Measurements from ENCODE around the gene TAGLN2.

The TAGLN2 gene

DNA sequence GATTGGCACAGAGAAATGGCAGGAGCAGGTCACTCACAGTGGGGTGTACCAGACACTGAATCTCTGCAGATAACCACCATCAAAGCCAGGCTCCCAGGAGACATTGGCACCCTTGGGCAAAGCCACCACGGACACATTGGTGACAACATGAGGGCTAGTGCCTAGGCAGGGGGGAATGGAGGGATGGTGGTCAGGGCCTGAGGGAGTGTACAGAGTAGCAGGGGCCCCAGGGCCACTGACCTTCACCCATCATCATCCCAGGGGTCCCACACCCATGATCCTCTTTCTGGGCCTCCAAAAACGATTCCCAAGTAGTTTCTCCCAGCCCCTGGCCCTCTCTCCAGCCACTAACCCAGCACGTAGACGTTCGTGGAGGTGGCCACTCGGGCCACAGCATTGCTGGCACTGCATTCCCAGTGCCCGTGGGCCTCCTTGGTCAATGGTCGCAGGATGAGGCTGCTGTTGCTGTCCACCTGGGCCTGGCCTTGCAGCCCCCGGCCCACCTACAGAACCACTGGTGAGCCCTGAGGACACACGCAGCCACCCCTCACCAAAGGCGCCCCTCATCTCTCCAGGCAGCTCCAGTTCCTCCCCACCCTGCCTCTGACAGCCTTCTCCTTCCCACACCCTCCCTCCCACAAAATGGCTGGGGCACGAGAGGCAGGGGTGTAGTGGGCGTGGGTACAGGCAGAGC, 5.9 kb upstream of the TAGLN2 start:
- H3K9ac ChIP-seq (ENCODE audit: low read depth, low read length), result no peak overlapping the region
- H3K36me3 ChIP-seq (ENCODE audit: control insufficient read depth, insufficient read depth, low read length), result peaks cover 20% of the 10 kb centered on the region
- H3K9me3 ChIP-seq (ENCODE audit: control insufficient read depth, insufficient read depth, low read length), result no peaks in the 10 kb centered on the region
- H3K27me3 ChIP-seq (ENCODE audit: control insufficient read depth, insufficient read depth, low read length), result peaks cover 1% of the 10 kb centered on the region
- no peak overlapping the region for H3K4me3 ChIP-seq (ENCODE audit: low read depth, low read length)
- no peaks in the 10 kb centered on the region for H3K4me1 ChIP-seq (ENCODE audit: control insufficient read depth, insufficient read depth, low read length)

DNA sequence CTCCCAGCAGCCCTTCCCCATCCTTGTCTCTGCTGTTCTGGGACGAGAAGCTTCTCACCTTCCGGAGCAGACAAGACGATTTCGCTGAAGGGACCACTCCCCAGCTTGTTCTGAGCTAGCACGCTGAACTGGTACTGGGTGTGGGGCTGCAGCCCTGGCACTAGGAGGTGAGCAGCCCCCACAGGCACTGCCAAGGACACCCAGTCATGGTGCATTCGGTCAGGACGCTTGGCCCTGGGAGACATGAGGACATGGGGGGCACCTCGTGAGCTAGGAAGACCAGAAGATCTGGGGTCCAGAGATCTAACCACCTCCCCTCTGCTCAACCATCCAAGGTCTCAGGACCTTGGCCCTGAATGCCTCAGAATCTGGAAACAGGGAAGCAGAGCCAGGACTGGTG, 5.3 kb upstream of the TAGLN2 start:
- no peaks in the 10 kb centered on the region for H3K9me3 ChIP-seq (ENCODE audit: control insufficient read depth, insufficient read depth, low read length)
- no peaks in the 10 kb centered on the region for H3K4me1 ChIP-seq (ENCODE audit: control insufficient read depth, insufficient read depth, low read length)
- H3K4me3 ChIP-seq (ENCODE audit: low read depth, low read length), result no peak overlapping the region
- peaks cover 20% of the 10 kb centered on the region for H3K36me3 ChIP-seq (ENCODE audit: control insufficient read depth, insufficient read depth, low read length)
- H3K9ac ChIP-seq (ENCODE audit: low read depth, low read length), result no peak overlapping the region
- peaks cover 3% of the 10 kb centered on the region for H3K27me3 ChIP-seq (ENCODE audit: control insufficient read depth, insufficient read depth, low read length)

DNA sequence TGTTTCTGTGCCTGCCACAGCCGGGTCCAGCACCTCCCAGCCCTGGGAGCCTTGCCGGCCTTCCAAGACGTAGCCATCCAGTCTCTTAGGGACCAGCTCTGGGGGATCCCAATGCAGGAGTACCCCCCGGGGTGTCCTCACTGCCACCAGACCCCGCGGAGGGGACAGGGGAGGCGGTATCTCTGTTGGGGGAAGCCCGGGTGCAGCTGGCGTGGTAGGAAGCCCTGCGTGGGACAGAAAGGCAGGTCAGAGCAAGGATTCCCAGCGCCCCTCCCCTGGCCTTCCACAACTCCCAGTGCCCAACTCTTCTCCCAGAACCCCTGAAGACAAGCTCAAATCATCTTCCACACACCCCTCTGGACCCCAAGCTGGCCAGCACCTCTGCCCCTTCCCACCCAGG, 4.9 kb upstream of the TAGLN2 start:
- H3K4me3 ChIP-seq (ENCODE audit: low read depth, low read length), result peak overlapping the region; percentile 48
- no peaks in the 10 kb centered on the region for H3K9me3 ChIP-seq (ENCODE audit: control insufficient read depth, insufficient read depth, low read length)
- H3K27me3 ChIP-seq (ENCODE audit: control insufficient read depth, insufficient read depth, low read length), result peaks cover 3% of the 10 kb centered on the region
- no peak overlapping the region for H3K9ac ChIP-seq (ENCODE audit: low read depth, low read length)
- no peaks in the 10 kb centered on the region for H3K4me1 ChIP-seq (ENCODE audit: control insufficient read depth, insufficient read depth, low read length)
- peaks cover 18% of the 10 kb centered on the region for H3K36me3 ChIP-seq (ENCODE audit: control insufficient read depth, insufficient read depth, low read length)

DNA sequence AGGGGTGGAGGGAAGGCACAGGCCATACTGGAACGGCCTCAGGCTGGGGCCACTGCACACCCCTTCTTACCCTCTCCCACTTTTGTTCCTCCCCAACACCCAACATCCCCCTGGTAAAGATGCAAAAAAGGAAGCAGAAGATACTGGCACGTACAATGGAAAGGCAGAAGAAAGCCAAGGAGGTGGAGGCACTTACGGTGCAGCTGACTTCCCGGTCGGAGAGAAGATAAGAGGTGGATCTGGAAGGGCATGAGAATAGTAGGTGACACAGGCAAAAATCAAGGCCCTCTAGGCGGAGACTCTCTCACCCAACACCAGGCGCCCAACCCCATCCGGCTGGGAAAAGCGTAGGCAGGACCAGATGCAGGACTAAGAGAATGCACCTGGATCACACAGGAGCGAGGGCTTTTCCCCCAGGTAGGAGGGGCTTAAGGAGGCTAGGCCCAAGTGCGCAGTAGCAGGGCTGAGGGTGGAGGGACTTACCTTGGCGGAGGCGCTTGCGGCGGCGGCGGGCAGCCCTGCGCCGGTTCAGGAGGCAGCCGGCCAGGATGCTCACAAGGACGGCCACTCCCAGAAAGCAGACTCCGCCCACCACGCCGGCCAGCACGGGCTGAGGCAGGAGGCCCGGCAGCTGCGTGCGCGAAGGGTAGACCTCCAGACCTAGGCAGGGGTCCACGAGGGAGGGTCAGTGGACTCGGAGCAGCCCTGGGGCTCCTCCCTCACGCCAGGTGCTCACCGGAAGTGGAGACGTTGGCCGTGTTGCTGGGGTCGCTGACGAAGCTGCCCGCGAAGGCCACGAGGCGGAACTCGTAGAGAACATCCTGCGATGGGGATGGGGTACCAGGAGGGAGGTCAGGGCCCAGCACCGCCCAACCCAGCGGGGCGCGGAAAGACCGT, 4.1 kb upstream of the TAGLN2 start:
- Histone ChIP-seq H3K9me3 (ENCODE audit: control insufficient read depth, insufficient read depth, low read length) (no peaks in the 10 kb centered on the region), H3K4me3 (ENCODE audit: low read depth, low read length) (peak overlapping the region; percentile 48), H3K36me3 (ENCODE audit: control insufficient read depth, insufficient read depth, low read length) (peaks cover 16% of the 10 kb centered on the region), H3K4me1 (ENCODE audit: control insufficient read depth, insufficient read depth, low read length) (no peaks in the 10 kb centered on the region), H3K9ac (ENCODE audit: low read depth, low read length) (no peak overlapping the region), H3K27me3 (ENCODE audit: control insufficient read depth, insufficient read depth, low read length) (peaks cover 3% of the 10 kb centered on the region)

DNA sequence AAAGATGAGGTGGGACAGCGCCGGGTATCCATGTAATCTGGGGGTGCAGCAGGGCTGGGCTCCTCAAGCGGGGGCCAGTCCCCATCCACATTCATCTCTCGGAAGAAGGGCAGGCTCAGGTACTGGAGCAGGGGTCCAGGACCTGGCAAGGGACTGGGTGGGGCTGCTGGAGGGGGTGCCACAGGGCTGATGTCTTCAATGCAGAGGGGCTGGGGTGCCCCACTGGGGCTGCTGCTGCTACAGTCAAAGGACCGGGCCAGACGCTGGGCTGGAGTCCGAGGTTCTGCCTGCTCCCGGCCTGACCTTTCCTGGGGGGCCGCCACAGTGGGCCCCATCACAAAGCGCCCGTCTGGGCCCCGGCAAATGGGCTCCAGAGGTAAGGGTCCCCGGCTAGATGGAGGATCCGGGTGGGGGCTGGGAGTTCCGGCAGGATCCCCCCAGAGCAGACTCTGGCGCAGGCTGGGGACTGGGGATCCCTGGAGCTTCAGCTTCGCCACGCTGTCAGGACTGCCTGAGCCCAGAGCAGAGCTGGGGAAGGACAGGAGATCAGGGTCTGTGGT, 3.3 kb upstream of the TAGLN2 start:
- Histone ChIP-seq H3K36me3 (ENCODE audit: control insufficient read depth, insufficient read depth, low read length) (peaks cover 13% of the 10 kb centered on the region), H3K9ac (ENCODE audit: low read depth, low read length) (no peak overlapping the region), H3K9me3 (ENCODE audit: control insufficient read depth, insufficient read depth, low read length) (no peaks in the 10 kb centered on the region), H3K27me3 (ENCODE audit: control insufficient read depth, insufficient read depth, low read length) (peaks cover 6% of the 10 kb centered on the region), H3K4me1 (ENCODE audit: control insufficient read depth, insufficient read depth, low read length) (no peaks in the 10 kb centered on the region), H3K4me3 (ENCODE audit: low read depth, low read length) (no peak overlapping the region)

DNA sequence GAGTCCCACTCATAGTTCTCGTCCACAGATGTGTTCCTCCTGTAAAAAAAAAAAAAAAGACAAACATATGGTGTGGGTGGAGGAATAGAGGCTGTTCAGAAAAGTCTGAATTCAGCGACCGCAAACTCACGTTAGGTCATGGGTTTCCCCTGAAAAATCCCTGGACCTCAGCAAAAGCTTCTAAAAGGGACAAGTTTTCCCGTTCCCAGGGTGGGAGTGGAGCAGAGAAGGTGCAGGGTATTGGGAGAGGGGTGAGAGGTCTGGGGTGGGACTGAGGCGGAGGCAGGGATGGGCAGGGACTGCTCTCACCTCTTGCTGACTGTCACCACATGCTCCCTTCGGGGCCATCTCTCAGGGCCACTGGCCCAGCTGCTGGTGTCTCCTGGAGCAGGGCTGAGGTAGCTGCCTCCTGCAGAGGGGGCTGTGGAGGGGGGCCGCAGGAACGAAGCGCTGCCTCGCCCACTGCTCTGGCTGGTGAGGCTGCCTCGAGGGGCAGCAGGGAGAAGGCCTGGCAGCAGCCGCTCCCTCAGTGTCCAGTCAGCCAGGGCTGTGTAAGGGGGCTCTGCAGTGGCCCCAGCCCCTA, 2.6 kb upstream of the TAGLN2 start:
- H3K4me1 ChIP-seq (ENCODE audit: control insufficient read depth, insufficient read depth, low read length), result peaks cover 2% of the 10 kb centered on the region
- peaks cover 13% of the 10 kb centered on the region for H3K36me3 ChIP-seq (ENCODE audit: control insufficient read depth, insufficient read depth, low read length)
- peaks cover 6% of the 10 kb centered on the region for H3K27me3 ChIP-seq (ENCODE audit: control insufficient read depth, insufficient read depth, low read length)
- H3K9me3 ChIP-seq (ENCODE audit: control insufficient read depth, insufficient read depth, low read length), result no peaks in the 10 kb centered on the region
- H3K4me3 ChIP-seq (ENCODE audit: low read depth, low read length), result no peak overlapping the region
- no peak overlapping the region for H3K9ac ChIP-seq (ENCODE audit: low read depth, low read length)

DNA sequence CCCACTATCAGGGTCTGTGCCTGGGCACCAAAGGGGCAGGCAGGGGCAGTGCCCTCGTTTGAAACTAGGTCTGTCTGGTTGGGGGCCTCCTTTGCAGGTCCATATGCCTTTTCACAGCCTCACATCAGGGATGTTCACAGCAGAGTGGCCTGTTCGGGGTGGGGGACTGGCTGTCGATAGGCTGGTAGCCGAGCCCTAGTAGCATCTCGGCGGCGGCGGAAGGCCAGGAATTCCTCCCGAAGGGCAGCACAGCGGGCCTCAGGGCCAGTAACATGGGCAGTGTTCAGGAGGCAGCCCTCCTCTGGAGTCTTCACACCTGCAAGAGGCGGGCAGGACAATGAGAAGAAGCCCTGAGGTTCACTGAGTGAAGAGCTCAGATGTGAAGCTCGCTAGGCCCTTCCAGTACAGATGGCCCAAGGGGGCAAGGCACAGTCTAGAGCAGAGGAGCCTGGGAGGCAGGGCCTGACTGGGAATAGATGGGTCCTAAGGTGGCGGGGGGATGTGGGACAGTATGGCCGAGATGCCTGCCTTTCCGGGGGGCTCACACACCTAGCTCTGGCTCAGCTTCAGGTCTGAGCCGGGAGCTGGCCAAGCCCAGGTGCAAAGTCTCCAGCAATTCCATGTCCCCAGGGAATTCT, 2.0 kb upstream of the TAGLN2 start:
- Histone ChIP-seq H3K4me1 (ENCODE audit: control insufficient read depth, insufficient read depth, low read length) (peaks cover 6% of the 10 kb centered on the region), H3K36me3 (ENCODE audit: control insufficient read depth, insufficient read depth, low read length) (peaks cover 13% of the 10 kb centered on the region)

DNA sequence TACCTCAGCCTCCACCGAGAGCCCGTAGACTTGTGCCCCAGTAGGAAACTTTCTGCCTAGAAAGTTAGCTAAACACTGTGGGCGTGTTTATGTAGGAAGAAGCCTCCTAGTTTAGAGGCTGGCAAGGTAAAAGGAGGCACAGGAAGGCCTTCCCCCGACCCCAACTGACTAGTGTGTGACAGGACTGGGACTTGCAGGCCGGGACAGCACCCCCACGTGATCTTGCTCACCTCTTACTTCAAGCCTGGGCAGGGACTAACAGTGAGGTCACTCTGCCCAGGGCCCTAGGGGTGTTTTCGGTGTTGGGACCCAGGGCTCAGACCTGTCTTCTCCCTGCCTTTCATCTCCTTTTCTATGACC, 392 bp upstream of the TAGLN2 start:
- Histone ChIP-seq H3K9ac (ENCODE audit: low read depth, low read length) (peak overlapping the region; percentile 65), H3K9me3 (ENCODE audit: control insufficient read depth, insufficient read depth, low read length) (no peaks in the 10 kb centered on the region), H3K27me3 (ENCODE audit: control insufficient read depth, insufficient read depth, low read length) (peaks cover 6% of the 10 kb centered on the region), H3K4me1 (ENCODE audit: control insufficient read depth, insufficient read depth, low read length) (peaks cover 7% of the 10 kb centered on the region), H3K4me3 (ENCODE audit: low read depth, low read length) (peak overlapping the region; percentile 86), H3K36me3 (ENCODE audit: control insufficient read depth, insufficient read depth, low read length) (peaks cover 13% of the 10 kb centered on the region)

More for the DNA sequence above, 2.0 kb upstream of the TAGLN2 start:
- H3K4me3 ChIP-seq (ENCODE audit: low read depth, low read length), result no peak overlapping the region
- no peak overlapping the region for H3K9ac ChIP-seq (ENCODE audit: low read depth, low read length)
- H3K9me3 ChIP-seq (ENCODE audit: control insufficient read depth, insufficient read depth, low read length), result no peaks in the 10 kb centered on the region
- peaks cover 6% of the 10 kb centered on the region for H3K27me3 ChIP-seq (ENCODE audit: control insufficient read depth, insufficient read depth, low read length)

DNA sequence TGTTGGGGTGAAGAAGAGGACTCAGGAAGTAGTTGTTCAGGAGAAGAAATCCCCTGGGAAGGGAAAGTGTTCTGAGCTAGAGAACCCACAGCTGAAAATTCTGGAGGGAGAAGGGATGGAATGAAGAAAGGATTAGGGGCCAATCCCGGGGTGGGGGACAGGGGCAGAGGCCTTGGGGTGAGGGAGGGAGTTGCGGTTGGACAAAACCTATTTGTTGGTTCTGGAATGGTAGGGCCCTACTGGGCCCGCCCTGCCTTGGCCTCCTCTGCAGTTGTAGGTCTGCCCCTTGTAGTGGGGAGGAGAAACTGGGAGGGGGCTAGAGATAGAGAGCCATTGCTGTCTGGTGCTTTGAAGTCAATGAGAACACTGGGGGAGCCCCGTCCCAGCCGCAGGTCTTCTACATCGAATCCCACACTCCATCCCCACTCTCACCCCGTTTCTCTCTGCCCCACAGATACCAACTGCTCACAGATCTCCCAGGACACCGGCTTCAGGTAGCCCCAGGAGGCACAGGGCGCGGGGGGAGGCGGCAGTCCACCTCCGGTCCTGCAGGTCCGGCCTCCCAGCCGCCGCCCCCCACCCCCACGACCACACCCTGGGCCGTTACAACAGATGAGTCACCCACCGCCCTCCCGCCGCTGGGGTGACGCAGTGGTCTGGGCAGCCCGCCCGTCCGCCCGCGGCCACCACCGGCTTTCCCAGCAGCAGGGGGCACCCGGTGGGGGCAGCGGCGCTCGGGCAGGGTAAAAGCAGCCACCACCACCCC, 1.1 kb downstream of the TAGLN2 start:
- peaks cover 7% of the 10 kb centered on the region for H3K4me1 ChIP-seq (ENCODE audit: control insufficient read depth, insufficient read depth, low read length)
- H3K36me3 ChIP-seq (ENCODE audit: control insufficient read depth, insufficient read depth, low read length), result peaks cover 17% of the 10 kb centered on the region
- H3K27me3 ChIP-seq (ENCODE audit: control insufficient read depth, insufficient read depth, low read length), result peaks cover 6% of the 10 kb centered on the region
- H3K9ac ChIP-seq (ENCODE audit: low read depth, low read length), result no peak overlapping the region
- H3K4me3 ChIP-seq (ENCODE audit: low read depth, low read length), result peak overlapping the region; percentile 86
- H3K9me3 ChIP-seq (ENCODE audit: control insufficient read depth, insufficient read depth, low read length), result no peaks in the 10 kb centered on the region

DNA sequence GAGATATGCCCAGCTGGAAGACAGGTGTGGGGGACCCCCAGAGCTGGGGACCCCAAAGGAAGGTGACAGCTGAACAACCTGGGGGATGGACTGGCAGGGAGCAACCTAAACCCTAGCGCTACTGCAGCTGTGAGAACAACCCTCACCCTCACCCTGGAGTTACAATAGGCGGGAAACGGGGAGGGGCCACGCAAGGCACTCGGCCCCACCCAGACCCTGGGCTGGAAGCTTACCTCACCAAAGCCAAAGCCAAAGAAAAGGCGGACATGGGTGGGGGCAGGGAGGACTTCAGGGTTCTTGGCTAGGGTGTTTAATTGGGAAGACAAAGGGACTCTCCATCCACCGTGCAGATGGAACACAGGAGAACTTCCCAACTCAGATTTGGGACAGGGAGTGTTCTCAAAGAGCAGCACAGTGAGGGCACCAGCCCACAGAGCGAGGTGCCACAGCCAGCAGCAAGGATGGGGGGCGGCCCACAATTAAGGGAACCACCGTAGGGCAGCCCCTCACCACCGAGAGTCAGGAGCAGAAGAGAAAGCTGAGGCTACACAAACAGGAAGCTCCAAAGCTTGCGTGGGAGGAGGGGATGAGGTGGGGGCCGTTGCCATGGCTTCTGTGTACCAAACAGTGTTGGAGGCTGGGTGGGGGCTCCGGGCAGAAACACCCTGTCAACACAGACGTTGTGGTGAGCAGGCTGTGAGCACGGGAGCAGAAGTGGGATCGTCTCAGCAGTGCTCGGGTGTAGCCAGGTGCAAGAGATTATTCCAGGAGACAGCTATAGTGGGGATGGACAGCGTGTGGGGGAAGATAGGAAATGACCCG, 1.9 kb downstream of the TAGLN2 start:
- Histone ChIP-seq H3K9me3 (ENCODE audit: control insufficient read depth, insufficient read depth, low read length) (no peaks in the 10 kb centered on the region), H3K9ac (ENCODE audit: low read depth, low read length) (no peak overlapping the region), H3K27me3 (ENCODE audit: control insufficient read depth, insufficient read depth, low read length) (peaks cover 6% of the 10 kb centered on the region), H3K4me3 (ENCODE audit: low read depth, low read length) (peak overlapping the region; percentile 86), H3K36me3 (ENCODE audit: control insufficient read depth, insufficient read depth, low read length) (peaks cover 24% of the 10 kb centered on the region), H3K4me1 (ENCODE audit: control insufficient read depth, insufficient read depth, low read length) (peaks cover 7% of the 10 kb centered on the region)
